ENCODE results near the gene DIP2B. TPM values are rescaled to one million over a fixed set of nuclear protein-coding genes. Genes with fewer than 3 reads are reported as not detected.

Gene DIP2B
- total and polyA plus RNA-seq, 12 donors = 3.0 to 21.5 (median 15.8) TPM

GRCh38 chr12:50508414-50508813, 3.6 kb downstream of the DIP2B start:
- intact Hi-C loops (cut with DNase I) = loop anchor here in 6 of 10 donors (5.0 to 10.0 kb wide), 5 partner anchors 59 to 226 kb away; no protein-coding TSS in a partner anchor
- no peak for TF ChIP-seq CTCF (IDR thresholded peaks at IDR 0.05)
- no peaks in the 10 kb centered on the region for H3K27me3 ChIP-seq
- DNase-seq (no peak), ATAC-seq (no peak)
- whole genome bisulfite sequencing, 2 donors = 66 to 70% methylated on average over 6 of the region's 6 CpGs
- no peaks in the 10 kb centered on the region for H3K36me3 ChIP-seq
- no peak overlapping the region for H3K4me3 ChIP-seq
- no peaks in the 10 kb centered on the region for H3K9me3 ChIP-seq
- peak overlapping the region in 4 of 10 donors; percentile 1 to 46 (median 9) for H3K27ac ChIP-seq
- H3K4me1 ChIP-seq = peaks cover 4 to 61% (median 54%) of the 10 kb centered on the region in 9 donors

DNA sequence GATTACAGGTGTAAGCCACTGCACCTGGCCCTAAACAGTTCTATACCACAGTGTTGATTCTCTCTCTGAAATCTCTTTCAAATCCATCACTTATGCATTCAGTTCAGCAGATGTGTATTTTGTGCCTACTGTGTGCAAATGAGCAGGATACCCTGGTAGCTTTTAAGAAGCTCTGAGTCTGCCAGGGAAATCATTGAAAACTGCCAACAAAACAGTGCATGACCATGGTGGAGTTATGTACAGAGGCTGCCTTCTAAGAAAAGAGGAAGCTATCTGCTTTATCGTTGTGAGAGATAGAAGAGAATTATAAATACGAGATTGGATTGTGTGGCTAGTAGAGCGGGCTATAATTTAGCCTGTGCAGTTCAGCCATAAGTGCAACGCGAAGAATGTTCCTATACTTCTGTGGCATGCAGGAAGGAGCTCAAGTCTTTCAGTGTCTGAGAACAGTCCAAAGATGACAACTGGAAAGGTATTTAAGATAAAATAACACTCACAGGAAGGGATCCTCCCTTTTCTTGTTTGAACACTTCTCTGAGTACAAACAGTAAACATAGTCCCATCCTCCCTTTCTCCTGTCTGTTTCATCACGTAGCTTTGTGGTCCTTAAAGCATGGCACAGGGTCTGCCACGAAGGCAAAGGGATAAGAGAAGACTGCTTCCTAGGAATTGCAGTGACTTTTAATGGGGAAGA, 4.3 kb downstream of the DIP2B start:
- H3K36me3 ChIP-seq = no peaks in the 10 kb centered on the region
- no peaks in the 10 kb centered on the region for H3K9me3 ChIP-seq
- H3K4me1 ChIP-seq = peaks cover 4 to 68% (median 58%) of the 10 kb centered on the region in 9 donors
- H3K27me3 ChIP-seq = no peaks in the 10 kb centered on the region
- WGBS, 2 donors = 45 to 51% methylated on average over 7 of the region's 7 CpGs
- no peak overlapping the region for H3K4me3 ChIP-seq
- intact Hi-C loops (cut with DNase I) = loop anchor here in 6 of 10 donors (5.0 to 10.0 kb wide), 5 partner anchors 58 to 226 kb away; no protein-coding TSS in a partner anchor
- H3K27ac ChIP-seq = peak overlapping the region in 2 of 10 donors; percentile 1 to 7
- no peak for TF ChIP-seq CTCF (IDR thresholded peaks at IDR 0.05)
- ATAC-seq (no peak), DNase-seq (no peak)

DNA sequence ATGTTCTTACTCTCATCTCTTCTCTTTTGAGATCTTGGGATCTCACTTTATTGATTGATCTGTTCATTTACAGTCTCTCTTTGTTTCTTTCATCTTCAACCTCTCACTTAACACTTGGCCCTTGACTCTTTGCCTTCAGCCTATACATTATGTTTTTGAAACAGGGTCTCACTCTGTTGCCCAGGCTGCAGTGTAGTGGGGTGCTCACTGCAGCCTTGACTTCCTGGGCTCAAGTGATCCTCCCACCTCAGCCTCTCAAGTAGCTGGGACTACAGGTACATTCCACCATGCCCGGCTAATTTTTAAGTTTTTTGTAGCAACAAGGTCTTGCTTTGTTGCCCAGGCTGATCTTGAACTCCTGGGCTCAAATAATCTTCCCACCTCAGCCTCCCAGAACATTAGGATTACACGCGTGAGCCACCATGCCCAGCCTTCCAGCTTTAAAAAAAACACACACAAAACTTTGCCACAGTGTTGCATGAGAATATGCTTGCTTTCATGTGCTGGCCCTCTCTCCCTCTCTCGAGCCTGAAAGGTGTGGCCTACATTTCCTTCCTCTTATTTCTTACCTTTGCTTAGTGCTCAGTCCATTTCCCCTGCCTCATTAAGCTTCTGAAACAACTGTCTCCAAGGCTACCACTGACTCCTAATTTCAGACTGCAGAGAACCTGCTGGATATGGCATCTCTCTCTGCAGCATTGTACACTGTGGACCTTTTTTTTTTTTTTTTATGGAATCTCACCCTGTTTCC, 9.9 kb downstream of the DIP2B start:
- Histone ChIP-seq H3K4me1 (peaks cover 3 to 80% (median 58%) of the 10 kb centered on the region in 9 donors), H3K36me3 (no peaks in the 10 kb centered on the region), H3K27ac (peak overlapping the region in 2 of 10 donors; percentile 37 to 82), H3K4me3 (no peak overlapping the region), H3K9me3 (no peaks in the 10 kb centered on the region), H3K27me3 (no peaks in the 10 kb centered on the region)
- no peak for ATAC-seq
- WGBS, 2 donors = 81 to 83% methylated on average over 4 of the region's 4 CpGs
- TF ChIP-seq CTCF (IDR thresholded peaks at IDR 0.05) = no peak
- intact Hi-C loops (cut with DNase I) = loop anchor here in 1 of 10 donors (5.0 kb wide), 1 partner anchor 43 kb away; no protein-coding TSS in a partner anchor
- no peak for DNase-seq

GRCh38 chr12:50515587-50515986, 10.8 kb downstream of the DIP2B start:
- Histone ChIP-seq H3K4me1 (peaks cover 3 to 81% (median 58%) of the 10 kb centered on the region in 9 donors), H3K9me3 (no peaks in the 10 kb centered on the region), H3K36me3 (no peaks in the 10 kb centered on the region), H3K4me3 (no peak overlapping the region), H3K27ac (peak overlapping the region in 1 of 10 donors; percentile 82), H3K27me3 (no peaks in the 10 kb centered on the region)
- no peak for TF ChIP-seq CTCF (IDR thresholded peaks at IDR 0.05)
- intact Hi-C loops (cut with DNase I) = no loop called here
- ATAC-seq (peak in 2 of 8 donors; percentile 26 to 36), DNase-seq (no peak)
- WGBS, 2 donors = 50 to 55% methylated on average over 2 of the region's 2 CpGs
